PC-3 (cell line): Measurements from ENCODE around the gene EP400. TPM values are rescaled to one million over a fixed set of nuclear protein-coding genes. Genes with fewer than 3 reads are reported as not detected.

ENCODE experiments used
- ATAC-seq: fragments of 200-7000 bp; cut with Tn5 transposase; 2 replicates; pipeline ENCODE4 v1.9.1; 2020; ENCODE audit warnings: mild to moderate bottlenecking, moderate library complexity
- BruUV-seq: library from RNA; stranded (reverse); fragments of 400-500 nt; replicated peaks from 2 replicates; lab custom pipeline; 2021; lab: Mats Ljungman, UMichigan
- CTCF ChIA-PET: fragments of 300-600 bp; sonication (Branson Sonifier 250); formaldehyde crosslinking; loops from one replicate; lab custom pipeline; 2022; ENCODE audit warnings: antibody characterized with exemption; lab: Charles Lee
- POLR2A ChIA-PET: fragments of 300-600 bp; sonication (Branson Sonifier 250); formaldehyde crosslinking; loops from one replicate; lab custom pipeline; 2022; ENCODE audit warnings: antibody characterized with exemption; ENCODE audit not compliant: unreplicated experiment; lab: Charles Lee
- DNase-seq: peaks from one replicate; pipeline ENCODE4 v3.0.0-alpha.2; 2015
- H2AFZ ChIP-seq: fragments of 300-600 bp; sonication (generic); 2 replicates; pipeline ENCODE4 v1.6.0; 2016; ENCODE audit warnings: antibody characterized with exemption, low read length
- H3F3A ChIP-seq: fragments of 300-600 bp; sonication (generic); one replicate; pipeline ENCODE4 v1.6.0; 2017; ENCODE audit warnings: antibody characterized with exemption, low read length, control low read depth, mild to moderate bottlenecking; ENCODE audit not compliant: unreplicated experiment
- H3K27ac ChIP-seq: fragments of 300-600 bp; sonication (generic); 2 replicates; pipeline ENCODE4 v1.5.1; 2016; ENCODE audit warnings: mild to moderate bottlenecking, low read length
- H3K27me3 ChIP-seq: fragments of 300-600 bp; sonication (generic); 2 replicates; pipeline ENCODE4 v1.6.1; 2016; ENCODE audit warnings: low read length, mixed read lengths
- H3K36me3 ChIP-seq: fragments of 300-600 bp; sonication (generic); 2 replicates; pipeline ENCODE4 v1.6.1; 2016; ENCODE audit warnings: low read depth, mixed run types, low read length, mixed read lengths
- H3K4me1 ChIP-seq: fragments of 300-600 bp; sonication (generic); 2 replicates; pipeline ENCODE4 v1.5.1; 2016; ENCODE audit warnings: low read length; ENCODE audit not compliant: insufficient read depth
- H3K4me2 ChIP-seq: fragments of 300-600 bp; sonication (generic); 2 replicates; pipeline ENCODE4 v1.6.0; 2016; ENCODE audit warnings: low read length
- H3K4me3 ChIP-seq: fragments of 300-600 bp; sonication (generic); 2 replicates; pipeline ENCODE4 v1.5.1; 2016; ENCODE audit warnings: mild to moderate bottlenecking, low read length, mixed read lengths
- H3K79me2 ChIP-seq: fragments of 300-600 bp; sonication (generic); 2 replicates; pipeline ENCODE4 v1.6.1; 2017; ENCODE audit warnings: low read length, mixed read lengths
- H3K9ac ChIP-seq: fragments of 300-600 bp; sonication (generic); 2 replicates; pipeline ENCODE4 v1.6.0; 2016; ENCODE audit warnings: mild to moderate bottlenecking, low read length
- H3K9me2 ChIP-seq: fragments of 300-600 bp; sonication (generic); replicated peaks from 2 replicates; pipeline ENCODE4 v1.6.1; 2016; ENCODE audit warnings: mixed run types, low read length, mixed read lengths
- H3K9me3 ChIP-seq: fragments of 300-600 bp; sonication (generic); 2 replicates; pipeline ENCODE4 v1.6.1; 2016; ENCODE audit warnings: low read length, mixed read lengths
- H4K20me1 ChIP-seq: fragments of 300-600 bp; sonication (generic); 2 replicates; pipeline ENCODE4 v1.6.1; 2016; ENCODE audit warnings: low read length, mixed read lengths
- EZH2 ChIP-seq: fragments of 300-600 bp; sonication (generic); IDR thresholded peaks from one replicate; pipeline ENCODE4 v1.6.1; 2017; ENCODE audit warnings: antibody characterized with exemption, mild to moderate bottlenecking, low read length; ENCODE audit not compliant: unreplicated experiment
- EZH2phosphoT487 ChIP-seq: fragments of 300-600 bp; sonication (generic); IDR thresholded peaks from 2 replicates; pipeline ENCODE4 v1.6.1; 2018; ENCODE audit warnings: mild to moderate bottlenecking, antibody characterized with exemption, low read length, borderline replicate concordance
- intact Hi-C: fragments of 100-400 bp; cut with micrococcal nuclease; formaldehyde crosslinking; loops from 2 replicates; pipeline ENCODE4 v1.9.0; 2023
- total RNA-seq: library from RNA; depleted of rRNA; stranded (reverse); fragments of >200 nt; gene quantifications from 2 replicates; pipeline ENCODE4 v1.2.3, GENCODE V29; 2014
- TF ChIP-seq, protein P1 (sequence below): fragments of 300-600 bp; sonication (generic); conservative IDR thresholded peaks from 2 replicates; pipeline ENCODE4 v1.5.1; 2017; ENCODE audit warnings: antibody characterized with exemption, low read depth, mild to moderate bottlenecking, low read length

EP400 gene
- total RNA-seq, 1 experiment from 2014 or later = 20.2 TPM

- intact Hi-C loops = no loop called here
- no TSS peak for BruUV-seq
- Histone ChIP-seq H3F3A (no peaks in the 10 kb centered on the region), H3K4me3 (no peak overlapping the region), H3K9me2 (no peaks in the 10 kb centered on the region), H2AFZ (no peak overlapping the region), H3K27me3 (no peaks in the 10 kb centered on the region), H3K9ac (no peak overlapping the region), H3K9me3 (no peaks in the 10 kb centered on the region), H3K36me3 (peaks cover 42% of the 10 kb centered on the region), H3K79me2 (no peaks in the 10 kb centered on the region), H3K4me2 (no peak overlapping the region), H3K4me1 (no peaks in the 10 kb centered on the region), H3K27ac (no peak overlapping the region), H4K20me1 (no peaks in the 10 kb centered on the region)
- ChIA-PET POLR2A (no interaction called here), CTCF (no interaction called here)
- ATAC-seq = no peak
- peak; percentile 26 for DNase-seq
- TF ChIP-seq, protein P1, sequence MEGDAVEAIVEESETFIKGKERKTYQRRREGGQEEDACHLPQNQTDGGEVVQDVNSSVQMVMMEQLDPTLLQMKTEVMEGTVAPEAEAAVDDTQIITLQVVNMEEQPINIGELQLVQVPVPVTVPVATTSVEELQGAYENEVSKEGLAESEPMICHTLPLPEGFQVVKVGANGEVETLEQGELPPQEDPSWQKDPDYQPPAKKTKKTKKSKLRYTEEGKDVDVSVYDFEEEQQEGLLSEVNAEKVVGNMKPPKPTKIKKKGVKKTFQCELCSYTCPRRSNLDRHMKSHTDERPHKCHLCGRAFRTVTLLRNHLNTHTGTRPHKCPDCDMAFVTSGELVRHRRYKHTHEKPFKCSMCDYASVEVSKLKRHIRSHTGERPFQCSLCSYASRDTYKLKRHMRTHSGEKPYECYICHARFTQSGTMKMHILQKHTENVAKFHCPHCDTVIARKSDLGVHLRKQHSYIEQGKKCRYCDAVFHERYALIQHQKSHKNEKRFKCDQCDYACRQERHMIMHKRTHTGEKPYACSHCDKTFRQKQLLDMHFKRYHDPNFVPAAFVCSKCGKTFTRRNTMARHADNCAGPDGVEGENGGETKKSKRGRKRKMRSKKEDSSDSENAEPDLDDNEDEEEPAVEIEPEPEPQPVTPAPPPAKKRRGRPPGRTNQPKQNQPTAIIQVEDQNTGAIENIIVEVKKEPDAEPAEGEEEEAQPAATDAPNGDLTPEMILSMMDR = no peak
- TF ChIP-seq EZH2phosphoT487 (no peak), EZH2 (no peak)
Measured at GRCh38 chr12:132056951-132057350, 107.2 kb downstream of the EP400 start.

- no peak for DNase-seq
- CTCF ChIA-PET = no interaction called here
- no TSS peak for BruUV-seq
Measured at GRCh38 chr12:132057691-132058090, 107.9 kb downstream of the EP400 start.

GRCh38 chr12:132061197-132061596 is 111.5 kb downstream of the EP400 start:
- TF ChIP-seq EZH2phosphoT487 (no peak), EZH2 (no peak)
- TF ChIP-seq, protein P1 = no peak
- no peaks in the 10 kb centered on the region for H3K27me3 ChIP-seq
- H3F3A ChIP-seq = no peaks in the 10 kb centered on the region
- H3K9me3 ChIP-seq = no peaks in the 10 kb centered on the region
- H3K4me1 ChIP-seq = no peaks in the 10 kb centered on the region
- ChIA-PET CTCF (no interaction called here), POLR2A (no interaction called here)
- no peak overlapping the region for H3K27ac ChIP-seq
- H3K9ac ChIP-seq = no peak overlapping the region
- BruUV-seq = no TSS peak
- intact Hi-C loops = no loop called here
- H3K4me3 ChIP-seq = no peak overlapping the region
- H2AFZ ChIP-seq = no peak overlapping the region
- H3K79me2 ChIP-seq = no peaks in the 10 kb centered on the region
- no peak overlapping the region for H3K4me2 ChIP-seq
- DNase-seq (no peak), ATAC-seq (no peak)
- H3K36me3 ChIP-seq = peaks cover 34% of the 10 kb centered on the region; the same call in 1 of the 2 replicates
- H4K20me1 ChIP-seq = no peaks in the 10 kb centered on the region
- H3K9me2 ChIP-seq = no peaks in the 10 kb centered on the region

More at GRCh38 chr12:132057691-132058090, 107.9 kb downstream of the EP400 start:
- POLR2A ChIA-PET = no interaction called here
- TF ChIP-seq EZH2phosphoT487 (no peak), EZH2 (no peak)
- TF ChIP-seq, protein P1 = no peak
- Histone ChIP-seq H3F3A (no peaks in the 10 kb centered on the region), H3K4me2 (no peak overlapping the region), H3K4me1 (no peaks in the 10 kb centered on the region), H4K20me1 (no peaks in the 10 kb centered on the region), H3K9me3 (no peaks in the 10 kb centered on the region), H3K9ac (no peak overlapping the region), H3K27ac (no peak overlapping the region), H3K9me2 (no peaks in the 10 kb centered on the region), H3K4me3 (no peak overlapping the region), H2AFZ (no peak overlapping the region), H3K27me3 (no peaks in the 10 kb centered on the region), H3K36me3 (peaks cover 40% of the 10 kb centered on the region; the same call in 1 of the 2 replicates), H3K79me2 (no peaks in the 10 kb centered on the region)
- intact Hi-C loops = no loop called here
- no peak for ATAC-seq
